Frontal cortex (tissue), 4 donors: Measurements from ENCODE around the gene MEMO1. TPM values are rescaled to one million over a fixed set of nuclear protein-coding genes. Genes with fewer than 3 reads are reported as not detected.
"Not testable (repeated sequence)": the region's sequence is repeated elsewhere in the genome, so short reads cannot be mapped to it uniquely, and the experiment has no call there.

Experiments
- DNase-seq, 2 donors: peaks; one replicate each; pipeline ENCODE4 v3.0.0; 2012; ENCODE audit warnings: low spot score in 2 of 2
- FAIRE-seq: peaks from 2 replicates; lab custom pipeline; 2012; peaks lifted over from hg19 to GRCh38; lab: Jason Lieb, UNC
- total RNA-seq: library from RNA; depleted of rRNA; stranded (reverse); fragments of >200 nt; gene quantifications from one replicate; pipeline ENCODE4 v1.2.3, GENCODE V29; 2014
- donor health status: control.
- donor health status: control.
- donor health status: control.

The MEMO1 gene
- total RNA-seq, 1 donor from 2014 or later: 77.9 TPM

DNA sequence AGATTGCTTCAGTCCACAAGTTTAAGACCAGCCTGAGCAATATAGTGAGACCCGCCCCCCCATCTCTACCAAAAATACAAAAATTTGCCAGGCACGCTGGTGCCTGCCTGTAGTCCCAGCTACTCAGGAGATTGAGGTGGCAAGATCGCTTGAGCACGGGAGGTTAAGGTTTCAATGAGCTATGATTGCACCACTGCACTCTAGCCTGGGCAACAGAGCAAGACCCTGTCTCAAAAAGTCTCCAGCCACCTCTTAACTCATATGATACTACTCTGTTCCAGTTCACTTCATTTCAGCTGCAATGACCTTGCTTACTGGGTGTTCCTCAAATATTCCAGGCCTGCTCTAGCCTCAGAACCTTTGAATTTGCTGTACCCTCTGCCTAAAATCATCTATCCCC lies 11.4 kb downstream of the MEMO1 start:
- no peak for DNase-seq
- FAIRE-seq: no peak

DNA sequence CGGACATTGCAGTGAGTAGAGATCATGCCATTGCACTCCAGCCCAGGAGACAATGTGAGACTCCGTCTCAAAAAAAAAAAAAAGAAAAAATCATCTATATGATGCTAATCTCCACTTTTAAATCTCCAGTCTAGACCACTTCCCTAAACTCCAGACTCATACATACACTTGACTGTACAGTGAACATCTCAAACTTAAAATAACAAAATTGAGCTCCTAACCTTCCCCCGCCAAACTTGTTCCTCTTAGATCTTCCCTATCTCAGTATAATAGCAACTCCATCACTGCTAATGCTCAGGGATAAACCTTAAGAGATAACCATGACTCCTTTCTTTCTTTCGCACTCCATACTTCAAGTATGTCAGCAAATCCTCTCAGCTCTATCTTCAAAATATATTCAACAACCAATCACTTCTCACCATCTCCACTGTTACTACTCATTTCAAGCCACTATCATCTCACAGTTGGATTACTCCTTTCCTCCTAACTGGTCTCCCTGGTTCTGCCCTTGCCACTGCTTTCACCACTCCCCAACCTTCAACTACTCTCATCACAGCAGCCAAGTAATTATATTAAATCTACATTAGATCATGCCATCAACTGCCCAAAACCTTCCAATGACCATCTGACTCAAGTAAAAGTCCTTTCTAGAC lies 12.0 kb downstream of the MEMO1 start:
- no peak for DNase-seq
- no peak for FAIRE-seq

DNA sequence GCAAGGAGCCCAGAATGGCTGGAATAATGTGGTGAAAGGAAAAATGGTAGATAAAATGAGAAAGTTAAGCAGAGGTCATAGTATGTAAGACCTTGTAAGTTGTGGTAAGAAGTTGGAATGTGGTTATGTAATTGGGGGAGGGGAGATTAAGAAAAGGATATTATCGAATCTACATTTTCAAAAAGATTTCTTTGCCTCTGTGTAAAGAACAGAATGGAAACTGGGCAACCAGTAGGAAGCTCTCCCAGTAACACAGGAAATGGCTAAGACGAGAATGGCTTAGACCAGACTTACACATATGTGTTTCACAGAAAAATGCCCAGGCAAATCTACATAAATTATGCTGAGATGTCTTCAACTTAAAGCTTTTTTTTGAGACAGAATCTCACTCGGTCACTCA lies 13.2 kb downstream of the MEMO1 start:
- DNase-seq (no peak), FAIRE-seq (no peak)

DNA sequence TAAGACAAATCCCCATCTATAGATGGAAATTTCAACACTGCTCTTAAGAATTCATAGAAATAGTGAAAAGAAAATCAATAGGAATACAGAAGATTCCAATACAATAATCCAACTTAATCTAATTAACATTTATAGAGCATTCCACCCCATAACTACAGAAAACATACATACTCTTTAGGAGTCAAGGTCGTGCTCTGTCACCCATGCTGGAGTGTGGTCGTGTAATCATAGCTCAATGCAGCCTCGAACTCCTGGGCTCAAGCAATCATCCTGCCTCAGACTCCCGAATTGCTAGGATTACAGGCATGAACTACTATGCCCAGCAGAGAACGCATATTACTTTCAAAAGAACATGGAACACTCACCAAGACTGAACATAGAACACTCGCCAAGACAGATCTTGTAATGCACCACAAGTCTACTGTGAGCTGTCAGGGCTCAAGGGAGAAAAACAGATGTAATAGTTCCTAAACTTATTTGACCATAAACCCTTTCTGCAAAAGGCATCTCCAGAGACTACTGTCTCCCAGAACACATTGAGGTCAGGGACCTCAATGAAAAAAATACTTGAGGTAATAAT lies 14.1 kb downstream of the MEMO1 start:
- FAIRE-seq (no peak), DNase-seq (no peak)

DNA sequence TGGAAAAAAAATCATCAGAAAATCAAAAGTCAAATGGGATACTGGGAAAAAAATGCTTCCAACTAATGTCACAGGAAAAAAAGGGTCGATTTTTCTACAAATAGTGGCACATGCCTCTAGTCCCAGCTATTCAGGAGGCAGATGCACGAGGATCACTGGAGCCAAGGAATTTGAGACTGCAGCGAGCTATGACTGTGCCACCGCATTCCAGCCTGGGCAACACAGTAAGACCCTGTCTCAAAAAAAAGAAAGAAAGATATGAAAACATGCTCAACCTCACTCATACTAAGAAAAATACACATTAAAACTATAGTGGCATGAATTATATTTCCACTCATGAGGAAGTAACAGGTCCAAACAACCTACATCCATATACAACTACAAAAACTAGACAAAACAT lies 17.9 kb downstream of the MEMO1 start:
- FAIRE-seq (no peak), DNase-seq (no peak)

DNA sequence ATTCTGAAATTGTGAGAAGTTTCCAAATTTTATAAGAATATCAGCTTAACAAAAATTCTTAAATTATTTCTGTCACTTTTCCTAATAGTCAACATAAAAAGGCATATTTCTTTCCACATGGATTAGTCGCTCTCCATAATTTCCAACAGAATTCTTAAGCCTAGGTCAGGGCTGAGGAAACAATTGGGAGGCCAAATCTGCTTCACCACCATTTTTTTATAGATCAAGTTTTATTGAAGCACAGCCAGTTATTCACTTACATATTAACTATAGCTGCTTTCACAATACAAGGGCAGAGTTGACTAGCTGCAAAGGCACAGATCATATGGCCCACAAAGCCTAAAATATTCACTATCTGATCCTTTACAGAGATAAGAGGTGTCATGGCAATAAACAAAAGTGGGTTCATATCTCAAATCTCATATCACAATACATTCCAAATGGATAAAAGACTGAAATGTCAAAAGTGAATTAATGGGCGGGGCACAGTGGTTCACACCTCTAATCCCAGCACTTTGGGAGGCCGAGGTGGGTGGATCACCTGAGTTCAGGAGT lies 18.7 kb downstream of the MEMO1 start:
- DNase-seq (no peak), FAIRE-seq (no peak)

DNA sequence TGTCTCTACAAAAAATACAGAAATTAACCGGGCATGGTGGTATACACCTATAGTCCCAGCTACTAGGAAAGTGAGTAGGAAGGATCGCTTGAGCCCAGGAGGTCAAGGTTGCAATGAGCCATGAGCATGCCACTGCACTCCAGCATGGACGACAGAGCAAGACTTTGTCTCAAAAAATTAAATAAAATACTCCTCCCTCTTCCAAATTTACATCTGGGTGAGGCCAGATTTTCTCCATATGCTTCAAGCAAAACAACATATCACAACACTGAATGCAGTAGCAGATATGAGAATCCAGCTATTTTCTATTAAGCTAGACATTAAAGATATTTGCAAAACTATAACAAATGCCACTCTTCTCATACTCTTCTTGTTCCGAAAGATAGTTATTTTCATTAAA lies 20.9 kb downstream of the MEMO1 start:
- DNase-seq: no peak
- no peak for FAIRE-seq

DNA sequence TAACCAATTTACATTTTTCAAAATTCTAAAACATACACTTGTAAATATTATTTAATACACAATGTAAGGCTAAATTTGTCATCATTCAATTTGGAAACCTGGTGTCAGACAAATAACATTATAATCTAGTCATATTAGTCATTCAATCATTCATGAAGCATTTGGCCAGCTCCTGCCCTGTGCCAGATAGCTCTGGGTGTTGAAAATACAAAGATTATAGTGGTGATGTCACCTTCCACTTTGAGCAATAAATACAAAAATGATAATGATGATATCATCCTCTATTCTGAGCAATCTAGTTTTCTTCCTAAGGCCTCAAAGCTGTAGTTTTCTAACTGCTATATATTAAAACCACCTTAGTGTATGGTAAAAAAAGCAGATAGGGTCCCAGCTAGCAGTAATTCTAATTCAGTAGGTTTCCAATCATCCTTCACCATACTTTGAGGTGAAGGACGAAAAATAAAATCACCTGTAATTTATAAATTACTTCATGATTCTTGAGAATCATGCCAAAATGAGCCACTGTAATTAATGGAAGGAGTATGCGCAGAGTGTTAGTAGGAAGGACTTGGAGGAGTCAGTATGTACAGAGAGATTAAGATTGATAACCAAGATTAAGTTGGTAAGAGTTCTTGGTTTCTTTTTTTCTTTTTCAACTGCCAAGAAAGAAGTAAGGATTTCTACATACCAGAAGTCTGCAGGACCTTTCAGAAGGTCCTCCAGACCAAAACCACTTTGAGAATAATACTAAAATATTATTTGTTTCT lies 23.2 kb downstream of the MEMO1 start:
- DNase-seq (no peak), FAIRE-seq (no peak)

DNA sequence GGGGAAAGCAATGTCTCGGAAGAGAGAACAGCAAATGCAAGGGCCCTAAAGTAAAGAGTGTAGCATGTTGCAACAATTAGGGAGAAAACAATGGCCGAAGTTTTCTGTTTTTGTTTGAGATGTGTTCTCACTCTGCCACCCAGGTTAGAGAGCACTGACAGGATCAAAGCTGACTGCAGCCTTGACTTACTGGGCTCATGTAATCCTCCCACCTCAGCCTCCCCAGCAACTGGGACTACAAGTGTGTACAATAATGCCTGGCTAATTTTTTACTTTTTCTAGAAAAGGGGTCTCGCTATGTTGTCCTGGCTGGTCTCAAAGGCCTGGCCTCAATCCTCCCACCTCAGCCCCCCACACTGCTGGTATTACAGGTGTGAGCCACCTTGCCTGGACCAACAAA lies 23.9 kb downstream of the MEMO1 start:
- FAIRE-seq (no peak), DNase-seq (no peak)

DNA sequence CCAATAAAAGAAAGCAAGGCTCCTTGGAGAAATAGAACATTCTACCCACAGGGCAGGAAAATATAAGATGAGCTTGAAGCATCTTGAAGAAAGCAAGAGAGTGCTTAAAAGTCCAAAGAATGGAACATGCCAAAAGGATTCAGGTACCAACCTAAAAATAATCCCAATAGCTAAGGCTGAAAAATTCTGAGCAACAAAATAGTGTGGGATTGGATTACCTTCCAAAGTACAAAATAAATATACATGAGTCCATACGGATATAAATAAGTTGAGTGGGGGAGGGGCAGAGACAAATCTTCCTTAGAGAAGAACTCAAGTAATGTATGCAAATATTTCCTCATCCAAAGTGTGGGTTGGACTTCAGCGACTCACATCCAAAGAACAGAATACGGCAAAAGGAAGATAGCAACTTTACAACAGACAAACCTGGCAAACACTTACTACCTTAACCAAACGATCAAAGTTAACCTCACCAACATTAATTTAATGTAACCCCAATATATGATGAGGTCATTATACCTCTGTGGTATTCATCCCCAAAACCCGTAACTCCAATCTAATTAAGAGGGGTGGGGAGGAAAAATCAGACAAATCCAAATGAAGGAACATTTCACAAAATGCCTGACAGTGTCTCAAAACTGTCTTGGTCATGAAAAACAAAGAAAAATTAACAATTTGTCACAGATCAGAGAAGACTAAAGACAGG lies 26.9 kb downstream of the MEMO1 start:
- no peak for FAIRE-seq
- DNase-seq: no peak

DNA sequence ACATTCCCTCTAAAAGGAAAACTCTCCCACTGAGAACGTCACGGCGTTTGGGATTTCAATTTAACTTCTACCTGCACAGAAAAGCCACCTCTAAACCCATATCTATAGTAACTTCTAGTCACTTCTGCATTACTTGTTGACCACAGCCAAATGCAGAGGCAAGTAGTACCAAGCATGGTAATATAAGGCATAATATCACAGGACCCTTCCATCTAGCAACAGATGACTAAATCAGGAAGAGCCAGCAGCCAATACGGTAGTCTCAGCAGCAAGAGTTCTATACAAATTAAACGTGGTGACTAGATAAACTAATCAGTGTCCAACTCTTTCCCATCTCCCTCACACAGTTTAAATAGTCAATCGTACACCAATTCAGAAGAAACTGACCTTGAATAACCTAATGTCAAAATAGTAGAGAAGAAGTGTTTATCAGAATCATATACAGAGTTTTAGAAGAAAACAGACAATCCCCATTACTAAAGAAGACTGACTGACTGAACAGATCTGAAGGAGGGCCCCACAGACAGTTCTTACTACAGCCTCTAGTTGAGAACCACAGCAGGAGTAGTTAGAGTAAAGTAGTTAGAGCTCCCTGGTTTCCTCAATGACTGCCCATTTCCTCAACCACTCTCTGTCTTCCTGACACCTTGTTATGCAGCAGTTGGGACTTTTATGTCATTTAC lies 30.0 kb downstream of the MEMO1 start:
- DNase-seq: peak in 1 of 2 donors; percentile 20
- FAIRE-seq: no peak

DNA sequence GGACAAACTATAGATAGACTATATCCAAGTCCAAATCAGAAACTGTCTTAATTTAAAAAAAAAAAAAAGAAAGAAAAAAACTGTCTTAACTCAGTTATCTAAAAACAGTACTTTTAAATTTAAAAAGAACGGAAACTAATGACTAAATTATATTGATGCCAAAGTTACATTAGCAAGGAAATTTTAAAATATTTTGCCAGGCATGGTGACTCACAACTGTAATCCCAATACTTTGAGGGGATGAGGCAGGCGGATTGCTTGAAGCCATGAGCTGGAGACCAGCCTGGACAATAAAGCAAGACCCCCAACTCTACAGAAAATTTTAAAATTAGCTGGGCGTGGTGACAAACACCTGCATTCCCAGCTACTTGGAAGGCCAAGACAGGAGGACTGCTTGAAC lies 30.9 kb downstream of the MEMO1 start:
- FAIRE-seq (peak; percentile 6), DNase-seq (no peak)

DNA sequence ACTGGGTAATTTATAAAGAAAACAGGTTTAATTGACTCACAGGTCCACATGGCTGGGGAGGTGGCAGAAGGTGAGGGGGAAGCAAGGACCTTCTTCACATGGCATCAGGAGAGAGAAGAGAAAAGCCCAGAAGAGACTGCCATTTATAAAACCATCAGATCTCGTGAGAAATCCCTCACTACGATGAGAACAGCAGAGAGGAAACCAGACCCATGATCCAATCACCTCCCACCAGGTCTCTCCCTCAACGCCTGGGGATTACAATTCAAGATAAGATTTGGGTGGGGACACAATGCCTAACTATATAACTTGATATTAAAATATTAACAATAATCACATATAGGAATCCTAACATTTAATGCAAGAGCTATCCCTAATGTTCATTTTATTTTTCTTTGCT lies 31.8 kb downstream of the MEMO1 start:
- FAIRE-seq: no peak
- DNase-seq: no peak

DNA sequence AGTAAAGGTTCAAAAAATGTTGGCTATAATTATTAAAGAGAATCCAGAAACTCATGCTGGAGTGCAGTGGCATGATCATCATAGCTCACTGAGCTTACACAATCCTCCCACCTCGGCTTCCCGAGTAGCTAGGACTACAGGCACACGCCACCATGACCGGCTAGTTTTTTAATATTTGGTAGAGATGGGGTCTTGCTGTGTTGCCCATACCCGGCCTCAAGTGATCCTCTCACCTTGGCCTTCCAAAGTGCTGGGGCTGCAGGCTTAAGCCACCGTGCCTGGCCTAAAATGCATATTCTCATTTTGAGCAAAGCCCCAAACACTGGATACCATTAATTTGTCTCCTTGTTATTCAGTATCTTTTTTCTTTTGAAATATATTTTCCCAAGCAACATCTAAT lies 32.4 kb downstream of the MEMO1 start:
- FAIRE-seq: no peak
- no peak for DNase-seq

DNA sequence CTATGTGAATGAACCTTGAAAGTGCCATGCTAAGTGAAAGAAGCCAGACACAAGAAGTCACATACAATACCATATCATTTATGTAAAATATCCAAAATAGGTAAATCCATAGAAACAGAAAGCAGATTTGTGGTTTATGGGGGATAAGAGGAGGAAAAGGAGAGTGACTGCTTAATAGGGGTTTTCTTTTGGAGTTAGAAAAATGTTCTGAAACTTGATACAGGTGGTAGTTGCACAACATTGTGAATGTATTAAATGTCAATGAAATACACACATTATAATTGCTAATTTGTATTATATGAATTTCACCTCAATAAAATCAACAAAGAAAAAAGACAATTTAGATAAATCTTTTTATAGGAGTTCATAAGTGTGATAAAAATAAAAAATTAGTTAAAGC lies 37.1 kb downstream of the MEMO1 start:
- FAIRE-seq (no peak), DNase-seq (no peak)

DNA sequence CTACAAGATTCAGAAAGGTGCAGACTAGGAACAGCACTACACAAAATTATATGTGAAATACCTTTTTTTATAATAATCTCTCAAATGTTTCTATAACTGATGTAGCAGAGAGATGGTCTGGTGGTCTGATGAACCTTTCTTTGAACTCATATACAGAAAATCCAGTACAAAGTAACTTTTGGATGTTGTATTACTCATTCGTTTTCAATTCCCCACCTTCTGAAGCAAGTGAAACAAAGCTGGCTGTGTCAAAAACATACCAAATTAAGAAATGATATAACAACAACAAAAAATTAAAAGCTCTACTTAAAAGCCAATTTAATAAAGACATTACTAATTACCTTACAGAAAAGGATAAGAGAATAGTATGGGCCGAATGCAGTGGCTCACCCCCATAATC lies 38.7 kb downstream of the MEMO1 start:
- FAIRE-seq (no peak), DNase-seq (no peak)

DNA sequence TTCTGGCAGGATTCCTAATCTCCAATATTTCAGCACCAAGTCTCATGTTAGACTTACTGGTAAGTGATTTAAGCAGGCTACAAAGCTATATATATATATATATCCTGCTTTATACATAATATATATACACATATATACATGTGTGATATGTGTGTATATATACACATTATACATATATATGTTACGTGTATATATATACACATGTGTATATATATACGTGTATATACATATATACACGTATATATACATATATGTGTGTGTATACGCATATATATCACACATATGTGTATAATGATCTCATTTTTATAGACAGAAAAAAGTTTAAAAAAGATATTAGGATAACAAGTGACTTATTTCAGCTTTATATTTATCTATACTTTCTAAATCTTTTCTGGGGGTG lies 41.6 kb downstream of the MEMO1 start:
- DNase-seq (no peak), FAIRE-seq (no peak)

DNA sequence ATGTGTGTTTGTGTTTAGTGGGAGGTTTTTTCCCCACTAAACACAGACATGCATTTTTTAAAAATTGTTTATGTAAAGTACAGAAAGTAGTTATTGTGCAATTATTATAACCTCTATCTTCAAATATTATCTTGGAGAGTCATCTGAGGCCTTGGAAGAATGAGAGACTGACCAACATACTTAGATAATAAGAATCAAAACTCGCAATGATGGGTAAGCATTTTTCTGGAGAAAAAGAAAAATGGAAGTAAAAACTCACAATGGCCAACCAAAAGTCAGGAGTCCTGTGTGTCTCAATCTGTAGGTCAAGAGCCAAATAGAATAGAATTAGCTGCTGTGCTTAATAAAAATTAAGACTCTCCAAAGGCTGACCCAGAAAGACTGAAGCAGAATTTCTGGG lies 43.0 kb downstream of the MEMO1 start:
- FAIRE-seq: no peak
- DNase-seq: no peak

DNA sequence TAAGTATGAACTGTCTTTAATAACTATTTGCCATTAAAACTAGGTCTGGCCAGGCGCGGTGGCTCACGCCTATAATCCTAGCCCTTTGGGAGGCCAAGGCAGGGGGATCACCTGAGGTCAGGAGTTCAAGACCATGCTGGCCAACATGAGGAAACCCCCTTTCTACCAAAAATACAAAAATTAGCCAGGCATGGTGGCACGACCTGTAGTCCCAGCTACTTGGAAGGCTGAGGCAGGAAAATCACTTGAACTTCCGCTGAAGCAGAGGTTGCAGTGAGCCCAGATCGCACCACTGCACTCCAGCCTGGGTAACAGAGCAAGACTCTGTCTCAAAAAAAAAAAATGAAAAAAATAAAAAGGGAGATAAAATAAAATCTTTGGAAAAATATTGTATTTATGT lies 44.4 kb downstream of the MEMO1 start:
- not testable (repeated sequence) for DNase-seq, FAIRE-seq

DNA sequence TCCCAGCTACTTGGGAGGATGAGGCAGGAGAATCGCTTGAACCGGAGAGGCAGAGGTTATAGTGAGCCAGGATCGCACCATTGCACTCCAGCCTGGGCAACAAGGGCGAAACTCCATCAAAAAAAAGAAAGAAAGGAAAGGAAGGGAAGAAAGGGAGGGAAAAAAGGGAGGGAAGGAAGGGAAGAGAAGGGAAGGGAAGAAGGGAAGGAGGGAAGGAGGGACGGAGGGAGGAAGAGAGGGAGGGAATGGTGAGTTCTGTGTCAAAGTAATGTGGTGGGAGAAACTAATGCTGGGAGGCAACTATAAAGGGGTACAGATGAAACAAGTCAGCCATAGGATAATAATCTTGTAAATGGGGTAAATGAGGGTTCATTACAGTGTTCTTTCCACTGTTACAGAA lies 45.7 kb downstream of the MEMO1 start:
- FAIRE-seq: no peak
- no peak for DNase-seq
